K562 (cell line): Measurements from ENCODE around the gene NPS.

Experiments
- TCF7 ChIP-seq: sonication (generic); IDR thresholded peaks from 2 replicates; pipeline ENCODE4 v1.6.1; 2016; ENCODE audit warnings: antibody characterized with exemption, borderline replicate concordance
- YY1 ChIP-seq, 3 experiments: IDR thresholded peaks; 2 replicates each; pipeline ENCODE4 v1.6.1; 2011; ENCODE audit warnings: low read length in 2 of 3, mild to moderate bottlenecking in 2 of 3, moderate library complexity in 2 of 3, borderline replicate concordance in 1 of 3, control low read depth in 1 of 3, low read depth in 1 of 3; ENCODE audit not compliant: insufficient read depth in 3 of 3, insufficient replicate concordance in 2 of 3, control insufficient read depth in 1 of 3, insufficient read length in 1 of 3; ENCODE audit errors: extremely low read depth in 1 of 3
- ZNF232 ChIP-seq: sonication (generic); formaldehyde crosslinking; IDR thresholded peaks from 2 replicates; pipeline ENCODE4 v1.8.0; 2022; ENCODE audit warnings: mild to moderate bottlenecking, missing genetic modification reagents

DNA sequence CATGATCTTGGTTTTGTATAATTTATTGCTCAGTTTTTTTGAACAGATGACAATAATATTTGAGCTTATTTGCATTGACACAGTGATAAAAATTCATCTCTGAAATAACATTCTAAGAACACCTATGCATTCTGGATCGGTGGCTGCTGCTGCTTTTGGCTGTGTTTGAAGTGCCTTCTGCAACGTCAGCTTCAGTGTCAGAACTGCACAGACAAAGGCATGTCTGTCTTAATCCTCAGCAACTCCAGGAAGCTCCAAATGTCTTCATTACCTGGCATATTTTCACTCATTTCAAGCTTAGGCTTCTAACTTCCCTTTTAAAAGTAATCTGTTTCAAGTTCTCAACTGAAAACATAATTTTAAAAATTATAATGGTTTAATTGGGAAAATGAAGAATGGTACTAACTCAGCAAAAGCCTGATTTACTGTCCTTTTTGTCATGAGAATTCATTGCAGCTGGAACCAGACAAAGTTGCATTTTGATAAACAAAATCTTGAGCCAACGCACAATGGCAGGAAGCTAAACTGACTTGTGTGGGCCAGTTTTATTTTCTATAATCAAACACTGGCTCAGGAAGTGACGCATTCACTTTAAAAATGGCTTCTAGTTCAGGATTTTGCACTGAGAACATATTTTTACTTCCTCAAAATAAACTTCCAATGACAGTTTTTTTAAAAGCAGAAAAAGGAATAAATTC is 38.7 kb downstream of the NPS start:
- TF ChIP-seq ZNF232 (CRISPR knock-in tag) (no peak), TCF7 (no peak), YY1 (IDR thresholded peaks at IDR 0.05; ENCODE audit: borderline replicate concordance in 1 of 3, control insufficient read depth in 1 of 3, extremely low read depth in 1 of 3, insufficient read depth in 3 of 3, insufficient read length in 1 of 3, insufficient replicate concordance in 2 of 3, low read depth in 1 of 3, low read length in 2 of 3) (no peak)
